ENCODE data around the gene YDJC. TPM values are rescaled to one million over a fixed set of nuclear protein-coding genes. Genes with fewer than 3 reads are reported as not detected.
A peak's percentile ranks its signal among the peaks of the same experiment; 100 is the strongest.
"Not testable (repeated sequence)": the region's sequence is repeated elsewhere in the genome, so short reads cannot be mapped to it uniquely, and the experiment has no call there.

Gene YDJC
- total RNA-seq, 1 donor from 2014 or later, result 7.5 TPM

DNA sequence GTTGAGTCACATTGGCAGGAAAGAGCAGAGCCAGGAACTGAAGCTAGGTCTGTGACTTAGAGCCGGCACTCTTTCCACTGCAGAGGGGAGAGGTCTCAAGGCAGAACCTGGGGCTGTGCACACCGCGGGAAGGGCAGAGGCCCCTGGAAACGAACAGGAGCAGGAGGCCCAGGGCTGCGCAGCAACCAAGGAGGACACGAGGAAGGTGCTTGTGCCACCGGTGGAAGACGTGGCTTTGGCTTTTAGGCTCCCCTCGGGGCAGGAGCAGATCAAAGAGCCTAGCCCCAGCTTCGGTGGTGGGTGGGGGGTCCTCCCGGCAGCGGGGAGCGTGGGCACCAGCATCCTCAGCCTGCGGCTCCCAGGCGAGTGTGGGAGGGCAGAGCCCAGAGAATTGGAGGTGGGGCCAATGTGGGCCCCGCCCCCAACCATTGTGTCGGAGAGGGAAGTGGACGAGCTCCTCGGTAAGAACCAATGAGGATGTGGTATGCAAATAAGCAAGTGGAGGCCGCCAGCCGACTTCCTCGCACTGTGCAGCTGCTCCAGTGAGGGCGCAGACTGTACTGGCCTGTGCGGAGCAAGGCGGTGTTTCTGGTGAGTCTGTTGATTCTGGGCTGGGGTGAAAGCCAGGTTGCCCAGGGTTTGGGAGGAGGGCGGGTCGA lies 2.5 kb upstream of the YDJC start, which contains the start of gene CCDC116:
Gene CCDC116, plus strand, starts transcription at position 524 of the 659 bp plus-strand sequence. CDS start 422 bp downstream, outside the sequence.
- DNase-seq, result no peak

DNA sequence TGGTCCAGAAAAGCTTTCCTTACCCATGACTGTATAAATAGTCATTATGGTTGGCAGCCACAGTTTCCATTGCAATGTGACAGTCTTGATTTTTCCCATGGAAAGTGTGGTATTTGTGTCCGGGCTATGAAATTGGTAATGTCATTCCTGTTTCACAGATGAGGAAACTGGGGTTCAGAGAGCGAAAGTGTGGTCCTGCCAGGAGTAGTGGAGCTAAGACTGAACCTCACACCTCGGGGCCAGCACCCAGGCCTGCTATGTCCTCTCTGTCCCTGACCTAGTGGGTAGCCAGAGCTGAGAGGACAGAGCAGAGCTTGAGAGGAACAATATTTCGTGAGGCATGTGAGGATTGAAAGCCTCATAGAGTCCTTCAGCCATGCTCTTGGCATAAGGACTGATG lies 1.2 kb upstream of the YDJC start:
- no peak for DNase-seq

DNA sequence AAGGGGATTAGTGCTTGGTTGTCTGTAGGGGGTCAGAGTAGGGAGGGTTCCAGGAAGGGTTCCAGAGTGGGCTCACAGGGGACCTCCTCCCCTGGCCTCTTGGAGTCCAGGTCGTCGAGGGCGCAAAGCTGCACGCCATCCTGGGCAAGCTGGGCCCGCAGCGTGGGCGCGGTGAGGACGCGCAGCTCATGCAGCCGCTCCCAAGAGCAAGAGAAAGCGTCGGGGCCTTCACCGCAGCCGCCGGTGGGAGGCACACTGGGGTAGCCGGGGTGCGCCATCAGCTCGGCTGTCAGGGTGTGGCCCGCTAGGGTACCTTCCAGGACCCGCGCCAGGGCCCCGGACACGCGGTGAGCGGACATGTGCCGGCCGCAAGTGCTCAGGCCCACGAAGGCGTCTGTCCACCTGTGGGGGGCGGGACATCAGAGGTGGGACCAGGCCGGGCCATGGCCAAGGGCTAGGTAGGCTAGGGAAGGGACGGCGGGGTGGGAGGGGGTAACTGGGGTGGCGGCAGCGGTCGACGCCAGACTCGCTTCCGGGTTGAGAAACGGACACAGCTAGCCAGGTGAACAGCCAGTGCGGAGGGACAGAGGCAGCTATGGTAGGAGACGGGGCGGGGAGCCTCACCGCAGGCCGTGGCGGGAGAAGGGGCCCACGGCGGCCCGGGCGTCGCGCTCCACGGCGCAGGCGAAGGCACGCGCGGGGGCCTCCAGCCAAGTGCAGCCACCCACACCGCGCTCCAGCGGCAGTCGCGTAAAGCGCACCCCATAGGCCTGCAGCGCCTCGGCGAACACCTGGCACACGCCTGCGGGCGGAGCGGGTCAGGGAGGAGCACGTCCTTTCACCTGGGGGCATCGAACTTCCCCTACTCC lies 1.2 kb downstream of the YDJC start:
- no peak for DNase-seq

DNA sequence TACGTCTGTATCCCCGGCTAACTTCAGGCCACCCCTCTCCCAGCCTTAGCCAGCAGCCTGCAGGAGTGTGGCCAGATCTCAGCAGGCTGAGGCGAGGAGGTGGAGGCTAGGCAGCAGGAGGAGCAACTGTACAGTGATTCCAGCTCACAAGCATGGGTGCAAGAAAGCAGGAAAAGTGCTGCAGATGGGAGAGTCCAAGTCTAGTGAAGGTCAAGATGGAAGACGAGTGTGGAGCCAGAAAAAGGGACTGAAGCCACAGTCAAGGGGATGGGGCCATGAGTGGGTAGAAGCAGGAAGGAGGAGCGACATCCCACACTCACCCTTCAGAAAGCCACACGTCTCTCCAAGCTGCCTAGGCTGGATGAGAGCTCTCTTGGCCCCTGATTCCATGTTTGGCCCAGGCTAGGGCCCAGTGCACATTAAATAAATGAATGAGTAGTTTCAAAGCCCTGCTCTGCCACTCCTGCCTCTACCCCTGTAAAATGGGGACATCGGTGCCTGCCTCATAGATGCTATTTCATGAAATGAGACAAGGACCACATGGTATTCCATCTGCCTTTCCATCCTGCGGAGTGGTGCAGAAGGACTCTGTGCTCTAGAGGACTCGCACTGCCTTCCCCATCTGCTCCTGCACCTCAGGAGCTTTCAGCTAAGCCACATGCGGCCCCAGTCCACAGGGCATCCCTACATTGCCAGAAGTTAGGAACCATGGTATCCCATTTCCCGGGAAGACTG lies 2.9 kb downstream of the YDJC start:
- DNase-seq, result no peak

DNA sequence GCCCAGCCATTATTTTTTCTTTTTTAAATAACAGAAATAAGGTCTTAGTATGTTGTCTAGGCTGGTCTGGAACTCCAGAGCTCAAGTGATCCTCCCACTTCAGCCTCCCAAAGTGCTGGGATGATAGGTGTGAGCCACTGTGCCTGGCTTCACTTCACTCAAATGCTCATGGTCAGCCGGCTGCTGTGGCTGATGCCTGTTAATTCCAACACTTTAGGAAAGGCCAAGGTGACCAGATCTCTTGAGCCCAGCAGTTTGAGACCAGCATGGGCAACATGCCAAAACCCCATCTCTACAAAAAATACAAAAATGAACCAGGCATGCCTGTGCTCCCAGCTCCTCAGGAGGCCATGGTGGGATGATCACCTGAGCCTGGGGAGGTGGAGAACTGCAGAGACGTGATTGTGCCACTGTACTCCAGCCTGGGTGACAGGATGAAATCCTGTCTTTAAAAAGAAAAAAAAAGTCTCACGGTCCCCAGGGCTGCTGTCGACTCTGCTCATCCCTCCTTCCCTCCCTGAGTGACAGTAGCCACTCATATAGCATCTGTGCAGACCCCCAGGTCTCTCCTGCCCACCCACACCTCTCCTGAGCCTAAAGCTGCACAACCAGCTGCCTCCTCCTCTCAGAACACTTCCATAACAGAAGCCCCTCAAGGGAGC lies 3.6 kb downstream of the YDJC start:
- no peak for DNase-seq

DNA sequence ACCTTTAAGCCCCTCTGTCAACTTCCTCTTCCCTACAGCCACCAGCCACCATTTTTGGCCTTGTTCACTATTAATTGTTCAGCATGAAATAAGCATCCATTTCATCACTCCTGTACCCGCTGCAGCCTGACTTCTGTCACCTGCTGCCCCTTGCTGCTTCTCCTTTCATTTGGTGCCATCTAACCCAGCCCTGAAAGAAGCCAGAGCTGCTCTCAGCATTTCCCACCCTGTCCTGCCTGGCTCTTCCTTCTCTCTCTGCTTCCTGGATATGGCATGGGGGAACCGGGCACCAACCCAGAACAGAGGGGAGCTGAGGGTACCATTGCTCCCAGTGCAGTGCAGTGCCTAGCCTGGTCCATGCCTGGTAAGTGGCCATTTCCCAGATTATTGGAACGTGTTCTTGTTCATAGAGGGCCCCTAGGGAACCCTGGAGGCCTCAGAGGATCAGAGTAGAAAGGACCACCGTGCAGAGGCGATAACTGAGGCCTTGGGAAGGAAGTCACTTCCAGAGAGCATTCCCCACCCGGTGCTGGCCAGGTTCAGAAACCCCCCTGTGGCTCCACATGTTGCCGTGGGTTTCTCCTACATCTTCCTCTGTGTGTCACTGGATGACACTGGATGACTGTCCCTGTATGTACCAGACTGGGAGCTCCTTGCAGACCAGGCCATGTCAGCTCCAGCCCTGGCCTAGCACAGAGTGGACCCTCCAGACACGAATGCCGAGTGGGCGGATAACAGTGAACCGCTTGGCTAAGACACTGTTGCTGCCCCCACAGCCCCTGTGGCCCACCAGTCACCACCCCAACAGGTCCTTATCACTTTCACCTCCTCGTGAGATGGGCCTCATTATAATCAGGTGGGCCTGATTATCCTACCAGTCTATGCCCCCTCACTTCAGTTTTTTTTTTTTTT lies 4.7 kb downstream of the YDJC start:
- DNase-seq, result no peak

DNA sequence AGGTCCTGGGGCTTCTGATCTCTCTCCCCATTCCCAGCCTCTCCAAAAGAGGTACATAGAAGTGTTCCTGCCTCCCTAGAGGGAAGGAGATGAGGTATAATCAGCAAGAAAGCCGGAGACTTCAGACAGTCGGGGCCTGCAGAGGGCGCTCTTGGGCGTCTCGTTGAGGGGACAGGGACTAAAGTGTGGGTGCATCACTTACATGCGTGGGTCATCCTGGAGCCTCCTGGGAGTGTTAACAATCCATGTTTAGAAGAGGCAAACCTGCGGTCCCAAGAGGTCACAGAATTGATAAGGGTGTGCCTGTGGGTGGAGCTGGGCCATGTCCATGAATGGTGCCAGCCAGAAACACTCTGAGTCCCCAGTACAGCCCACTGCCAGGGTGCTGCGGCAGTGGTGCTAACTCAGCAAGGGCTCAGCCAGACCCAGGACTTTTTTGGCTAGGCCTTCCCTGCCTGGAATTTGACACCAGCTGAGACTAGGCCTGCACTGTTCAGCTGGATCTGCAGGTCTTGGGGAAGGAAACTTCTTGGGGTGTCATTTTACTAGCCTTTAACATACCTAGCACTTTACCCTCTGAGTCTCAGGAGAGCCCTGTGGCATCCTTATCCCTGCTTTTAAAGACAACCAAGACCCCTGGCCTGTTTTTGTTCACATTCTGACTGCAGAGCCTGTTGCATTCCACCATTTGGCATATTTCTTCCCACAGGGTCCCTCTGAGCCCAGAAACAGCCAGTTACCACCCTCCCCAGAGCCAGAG lies 5.5 kb downstream of the YDJC start:
- peak; percentile 52 for DNase-seq

DNA sequence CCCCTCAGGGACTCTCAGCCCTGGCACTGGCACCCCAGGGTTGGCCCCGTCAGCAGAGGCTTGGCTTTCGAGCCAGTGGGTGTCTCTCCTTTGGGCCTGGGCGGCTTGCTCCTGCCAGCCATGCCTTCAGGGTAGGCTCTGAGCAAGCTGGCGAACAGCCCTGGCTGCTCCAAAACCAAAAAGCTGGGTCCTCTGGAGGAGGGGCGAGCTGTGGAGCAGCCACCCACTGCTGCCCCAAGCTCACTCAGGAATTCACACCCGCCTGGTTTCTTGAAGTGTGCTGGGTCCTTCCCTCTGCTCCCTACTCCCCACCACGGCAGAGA lies 6.2 kb downstream of the YDJC start:
- DNase-seq, result no peak

DNA sequence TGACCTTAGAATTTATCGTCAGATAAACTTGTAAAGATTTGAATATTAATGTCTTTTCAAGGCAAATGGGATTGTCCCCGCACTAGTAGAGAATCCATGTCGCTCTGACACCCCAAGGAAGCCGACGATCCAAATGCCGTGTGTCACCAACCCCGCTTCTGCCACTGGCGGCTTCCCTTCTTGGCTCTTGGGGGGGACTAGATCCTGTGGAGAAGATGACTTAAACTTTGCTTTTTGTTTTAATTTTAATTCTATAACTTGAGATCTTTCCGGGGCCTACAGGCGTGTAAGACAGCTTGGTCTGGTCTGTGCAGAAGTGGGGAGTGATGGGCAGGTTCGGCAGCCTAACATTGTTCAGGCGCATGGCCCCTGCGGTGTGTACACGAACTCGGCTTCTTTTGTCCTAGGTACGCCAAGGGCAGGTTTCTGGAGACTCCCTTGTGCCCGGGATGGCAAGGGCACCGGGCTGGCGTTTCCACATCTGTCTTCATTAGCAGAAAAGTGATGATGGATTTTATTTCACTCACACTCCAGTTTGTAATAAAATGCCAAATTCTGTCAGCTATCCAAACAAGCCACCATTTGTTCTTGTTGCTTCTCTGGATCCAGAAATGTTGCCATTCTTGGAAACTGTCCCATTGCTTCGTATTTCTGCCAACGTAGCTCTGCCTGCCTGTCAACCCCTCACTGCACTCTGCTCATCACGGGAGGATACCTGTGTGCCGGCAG lies 6.7 kb downstream of the YDJC start:
- peak; percentile 74 for DNase-seq

DNA sequence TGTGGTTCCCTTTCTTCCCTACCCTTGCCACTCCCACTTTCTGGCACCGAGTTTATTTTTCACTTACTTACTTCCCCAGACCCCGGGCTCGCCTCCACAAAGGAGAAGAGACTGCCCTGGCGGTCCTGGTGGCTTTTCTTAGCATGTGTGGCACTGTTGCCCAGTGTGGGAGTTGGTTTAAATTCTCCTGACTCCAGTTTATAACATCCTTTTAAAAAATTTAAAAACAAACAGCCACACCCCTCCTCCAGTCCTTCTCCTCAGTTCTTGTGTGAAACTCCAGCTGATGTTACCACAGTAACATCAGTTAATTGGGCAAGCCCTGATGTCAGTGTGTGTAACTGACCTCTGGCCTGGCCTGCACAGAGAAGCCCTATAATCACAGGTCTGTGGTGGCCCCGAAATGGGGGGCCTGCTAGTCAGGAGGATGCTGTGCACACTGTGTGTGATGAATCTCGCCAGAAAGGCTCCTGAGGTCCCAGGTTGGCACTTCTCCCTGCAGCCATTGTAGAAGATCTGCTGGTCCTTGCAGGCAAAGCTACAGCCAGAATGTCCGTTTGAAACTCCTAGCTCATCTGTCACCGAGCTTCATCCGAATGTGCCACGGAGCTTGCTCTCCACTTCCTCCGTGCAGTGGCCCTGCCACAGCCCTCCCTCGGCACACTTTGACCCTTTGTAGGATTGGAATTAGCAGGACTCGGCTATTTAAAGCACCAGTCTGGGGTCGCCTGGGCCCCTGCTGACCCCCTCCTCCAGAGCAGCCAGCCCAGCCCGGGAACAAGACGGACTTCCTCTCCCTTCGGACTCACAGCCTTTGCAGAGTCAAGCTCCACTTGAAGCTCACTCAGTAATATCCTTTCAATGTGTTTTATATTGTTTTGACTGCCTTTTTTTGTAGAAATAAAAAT lies 7.6 kb downstream of the YDJC start:
- DNase-seq, result no peak

DNA sequence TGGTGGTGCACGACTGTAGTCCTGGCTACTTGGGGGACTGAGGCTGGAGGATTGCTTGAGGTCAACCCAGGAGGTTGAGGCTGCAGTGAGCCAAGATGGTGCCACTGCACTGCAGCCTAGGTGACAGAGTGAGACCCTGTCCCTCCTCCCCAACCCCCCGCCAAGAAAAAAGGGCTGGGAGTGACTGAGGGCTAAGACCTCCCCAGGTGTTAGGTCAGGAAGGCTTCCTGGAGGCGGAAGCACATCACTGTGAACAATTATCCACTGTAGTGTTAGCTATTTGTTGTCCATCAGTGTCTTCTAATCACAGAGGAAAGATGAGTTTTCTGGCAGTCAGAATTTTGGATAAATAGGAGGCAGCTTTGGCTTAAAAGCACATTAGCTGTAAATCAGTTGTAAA lies 8.8 kb downstream of the YDJC start:
- DNase-seq, result no peak

DNA sequence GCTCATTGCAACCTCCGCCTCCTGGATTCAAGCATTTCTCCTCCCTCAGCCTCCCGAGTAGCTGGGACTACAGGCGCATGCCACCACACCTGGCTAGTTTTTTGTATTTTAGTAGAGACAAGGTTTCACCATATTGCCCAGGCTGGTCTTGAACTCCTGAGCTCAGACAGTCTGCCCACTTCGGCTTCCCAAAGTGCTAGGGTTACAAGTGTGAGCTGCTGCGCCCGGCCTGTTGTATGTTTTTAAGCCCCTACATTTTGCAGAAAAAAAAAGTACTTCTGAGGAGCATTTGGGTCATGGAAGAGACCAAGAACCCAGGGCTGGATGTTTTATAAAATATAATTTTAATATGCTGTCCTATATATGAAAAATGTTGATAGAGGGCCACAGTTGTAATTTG lies 12.5 kb downstream of the YDJC start:
- DNase-seq, result not testable (repeated sequence)

DNA sequence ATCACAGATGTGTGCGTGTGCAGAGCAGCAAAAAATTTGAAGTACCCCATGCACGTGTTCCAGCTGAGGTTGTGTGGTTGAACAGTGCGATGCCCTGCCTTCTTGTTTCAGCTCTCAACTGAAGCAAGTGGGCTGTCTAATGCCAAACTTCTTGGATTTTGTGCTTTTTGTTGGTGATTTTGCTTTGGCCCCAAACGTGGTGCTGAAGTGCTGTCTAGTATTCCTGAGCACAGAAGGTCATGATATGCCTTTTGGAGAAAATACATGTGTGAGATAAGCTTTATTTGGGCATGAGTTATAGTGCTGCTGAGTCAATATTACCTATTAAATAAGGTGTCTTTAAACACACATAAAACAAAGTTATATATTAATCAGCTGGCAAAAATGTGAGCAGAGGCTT lies 14.1 kb downstream of the YDJC start:
- no peak for DNase-seq

DNA sequence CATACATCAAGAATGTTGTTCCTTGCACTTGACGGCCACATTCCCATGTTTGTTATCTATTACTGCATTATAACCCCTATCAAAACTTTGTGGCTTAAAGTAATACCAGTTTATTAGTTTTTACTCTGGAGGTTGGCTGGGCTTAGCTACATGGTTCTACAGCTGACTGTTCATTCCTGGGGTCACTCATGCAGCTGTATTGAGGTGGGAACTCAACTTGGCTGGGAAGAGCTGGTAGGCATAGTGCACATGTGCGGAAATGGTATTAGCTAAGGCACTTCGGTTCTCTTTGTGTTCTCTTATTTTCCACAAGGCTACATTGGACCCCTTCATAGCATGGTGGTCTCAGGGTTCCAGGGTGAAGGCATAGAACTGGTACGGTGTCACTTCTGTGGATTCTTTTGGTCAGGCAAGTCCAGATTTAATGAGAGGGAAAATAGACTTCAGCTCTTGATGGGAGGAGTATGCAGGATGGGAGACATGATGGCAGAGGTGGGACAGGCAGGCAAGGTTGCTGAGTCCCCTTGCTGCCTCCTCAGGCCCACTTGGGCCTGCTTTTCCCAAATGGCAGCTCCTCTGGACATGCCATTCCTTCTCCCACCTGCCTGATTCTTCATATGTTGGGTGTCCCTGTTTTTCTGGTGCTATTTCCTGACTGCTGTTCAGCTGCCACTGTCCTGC lies 16.1 kb downstream of the YDJC start:
- no peak for DNase-seq

DNA sequence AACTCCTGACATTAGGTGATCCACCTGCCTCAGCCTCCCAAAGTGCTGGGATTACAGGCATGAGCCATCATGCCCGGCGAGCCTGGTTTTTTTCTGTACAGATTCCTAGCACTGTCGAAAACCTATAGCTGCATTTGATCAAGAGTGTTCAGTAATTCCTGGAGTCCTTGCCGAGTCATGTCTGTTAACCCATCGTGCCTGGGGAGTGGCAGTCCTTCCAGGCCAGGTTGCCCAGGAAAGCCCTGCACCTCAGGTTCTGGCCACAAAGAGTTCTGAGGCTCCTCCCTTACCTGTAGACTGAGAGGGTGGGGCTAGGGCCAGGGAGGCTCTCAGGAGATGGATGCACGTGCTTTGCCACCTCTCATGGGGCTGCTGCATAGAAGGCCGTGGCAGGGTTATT lies 17.0 kb downstream of the YDJC start:
- DNase-seq, result no peak

DNA sequence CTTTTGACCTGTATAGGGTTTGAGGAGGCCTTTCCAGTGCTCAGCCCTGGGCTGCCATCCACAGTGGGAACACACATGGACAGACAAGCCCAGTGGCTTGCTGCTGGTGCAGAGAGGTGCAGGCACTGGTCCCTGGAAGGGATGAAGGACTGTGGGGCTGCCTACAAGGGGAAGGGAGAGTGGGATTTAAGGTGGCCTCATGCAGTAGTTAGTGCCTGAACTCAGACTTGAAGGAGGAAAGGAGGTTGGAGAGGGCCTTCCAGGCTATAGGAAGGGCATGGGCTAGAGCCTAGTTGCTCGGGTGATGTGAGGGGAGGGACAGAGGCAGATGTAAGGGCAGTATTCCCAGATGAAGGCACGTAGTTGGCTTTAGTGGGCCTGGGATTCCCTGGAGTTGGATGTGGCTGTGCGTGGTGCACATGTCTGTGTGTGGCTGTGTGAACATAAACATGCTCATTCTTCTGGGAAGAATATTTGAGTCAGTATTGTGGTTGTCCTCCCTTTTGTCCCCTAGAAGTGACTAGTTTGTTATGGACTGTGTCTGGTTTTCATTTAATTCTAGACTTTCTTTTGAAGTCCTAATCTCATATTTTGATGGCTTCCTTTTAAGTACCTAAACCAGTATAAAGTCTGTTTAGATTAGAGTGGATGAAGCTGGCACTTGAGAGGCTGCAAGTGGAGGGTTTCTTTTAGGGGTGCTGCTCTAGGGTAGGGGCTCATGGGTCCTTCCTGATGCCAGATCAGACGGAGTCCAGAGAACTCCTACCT lies 18.4 kb downstream of the YDJC start:
- no peak for DNase-seq

DNA sequence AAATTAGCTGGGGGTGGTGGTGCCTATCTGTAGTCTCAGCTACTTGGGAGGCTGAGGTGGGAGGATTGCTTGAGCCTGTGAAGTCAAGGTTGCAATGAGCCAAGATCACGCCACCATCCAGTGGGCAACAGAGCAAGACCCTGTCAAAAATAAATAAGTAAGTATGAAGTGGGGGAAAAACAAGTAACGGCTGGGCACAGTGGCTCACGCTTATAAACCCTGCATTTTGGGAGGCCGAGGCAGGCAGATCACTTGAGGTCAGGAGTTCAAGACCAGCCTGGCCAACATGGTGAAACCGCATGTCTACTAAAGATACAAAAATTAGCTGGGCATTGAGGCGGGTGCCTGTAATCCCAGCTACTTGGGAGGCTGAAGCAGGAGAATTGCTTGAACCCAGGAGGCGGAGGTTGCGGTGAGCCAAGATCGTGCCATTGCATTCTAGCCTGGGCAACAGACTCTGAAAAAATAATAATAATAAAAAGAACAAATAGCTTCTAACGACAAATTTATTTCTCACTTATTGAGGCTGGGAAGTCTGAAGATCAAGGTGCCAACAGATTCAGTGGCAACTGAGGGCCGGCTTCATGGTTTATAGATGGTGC lies 20.2 kb downstream of the YDJC start:
- not testable (repeated sequence) for DNase-seq

All from tongue (tissue), 2 donors.